Heart left ventricle (tissue), 13 donors: ENCODE results near the gene HAVCR2.

Experiments used
- POLR2A ChIP-seq, 2 donors: fragments of 450-650 bp; IDR thresholded peaks; one replicate each; pipeline ENCODE4 v1.6.1; 2017; ENCODE audit warnings: antibody characterized with exemption in 2 of 2, mild to moderate bottlenecking in 2 of 2, moderate library complexity in 2 of 2
- TF ChIP-seq, protein P1 (sequence below), 12 donors: fragments of 200-600 bp; sonication (generic) in 4 of 12; IDR thresholded peaks; one replicate each; pipeline versions ENCODE4 v1.5.0 to v1.8.0; 2018 to 2022; ENCODE audit warnings: antibody characterized with exemption in 12 of 12, mild to moderate bottlenecking in 5 of 12
- donor health status: ischemic (EF 13 %, LVEDD 7.1; RV severe dilation, severe dysfunction).
- donor health status: DM: no; HTN: yes; CAD: no.
- donor health status: DM: no; HTN: no; CAD: no.
- donor health status: ischemic (EF 25% LVEDD 6.9; RV normal size, moderate dysfunction).
- donor health status: ischemic (EF 25% LVEDD 5.7; RV mildly dilated, moderate dysfunction).
- donor health status: ischemic (EF 35%, LVEDD 5.7; RV mildly dilated, moderate dysfunction).
- donor health status: nonischemic (EF 11% LVEDD 7.7; RV severe dilation, severe dysfunction).
- donor health status: DM: yes; HTN: yes; CAD: no.
- donor health status: PGD.
- donor health status: ischemic (EF 29% LVEDD 5.4; RV normal size, mild dysfunction).
- donor health status: nonischemic (EF 23%, LVEDD 6.1; RV moderate dilation, normal function).

DNA sequence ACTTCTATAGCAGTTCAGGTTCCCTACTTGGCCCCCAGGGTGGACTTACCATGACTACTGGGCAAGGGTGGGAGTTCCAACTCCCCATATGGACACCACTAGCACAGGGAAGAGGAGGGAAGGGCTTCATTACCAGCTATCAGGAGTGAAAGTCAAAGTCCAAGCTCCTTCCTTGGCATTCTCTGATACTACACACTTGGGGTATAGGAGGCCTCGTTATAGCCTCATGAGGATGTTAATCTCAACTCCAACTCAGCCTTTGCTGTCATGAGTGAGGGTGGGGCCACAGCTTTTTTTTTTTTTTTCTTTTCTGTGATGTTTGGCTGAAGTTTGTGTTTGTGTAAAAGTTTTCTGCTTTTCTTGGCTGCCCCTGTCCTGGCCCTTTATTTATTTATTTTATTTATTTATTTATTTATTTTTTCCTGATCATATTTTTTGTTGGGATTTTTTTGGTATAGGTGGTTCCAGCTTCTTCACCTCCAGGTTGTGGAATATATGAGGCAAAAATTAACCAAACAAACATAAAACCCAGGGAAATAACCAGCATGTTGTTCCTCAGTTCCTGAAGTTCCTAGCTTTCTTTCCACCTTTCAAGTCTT is 48.5 kb upstream of the HAVCR2 start:
- TF ChIP-seq, protein P1, sequence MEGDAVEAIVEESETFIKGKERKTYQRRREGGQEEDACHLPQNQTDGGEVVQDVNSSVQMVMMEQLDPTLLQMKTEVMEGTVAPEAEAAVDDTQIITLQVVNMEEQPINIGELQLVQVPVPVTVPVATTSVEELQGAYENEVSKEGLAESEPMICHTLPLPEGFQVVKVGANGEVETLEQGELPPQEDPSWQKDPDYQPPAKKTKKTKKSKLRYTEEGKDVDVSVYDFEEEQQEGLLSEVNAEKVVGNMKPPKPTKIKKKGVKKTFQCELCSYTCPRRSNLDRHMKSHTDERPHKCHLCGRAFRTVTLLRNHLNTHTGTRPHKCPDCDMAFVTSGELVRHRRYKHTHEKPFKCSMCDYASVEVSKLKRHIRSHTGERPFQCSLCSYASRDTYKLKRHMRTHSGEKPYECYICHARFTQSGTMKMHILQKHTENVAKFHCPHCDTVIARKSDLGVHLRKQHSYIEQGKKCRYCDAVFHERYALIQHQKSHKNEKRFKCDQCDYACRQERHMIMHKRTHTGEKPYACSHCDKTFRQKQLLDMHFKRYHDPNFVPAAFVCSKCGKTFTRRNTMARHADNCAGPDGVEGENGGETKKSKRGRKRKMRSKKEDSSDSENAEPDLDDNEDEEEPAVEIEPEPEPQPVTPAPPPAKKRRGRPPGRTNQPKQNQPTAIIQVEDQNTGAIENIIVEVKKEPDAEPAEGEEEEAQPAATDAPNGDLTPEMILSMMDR (IDR thresholded peaks at IDR 0.05) = no peak
- TF ChIP-seq POLR2A (IDR thresholded peaks at IDR 0.05) = no peak
